HG03025 (cell line): ENCODE results near the gene TPK1.
"Not testable (repeated sequence)": the region's sequence is repeated elsewhere in the genome, so short reads cannot be mapped to it uniquely, and the experiment has no call there.

Experiments
- ATAC-seq: cut with Tn5 transposase; IDR thresholded peaks from one replicate; pipeline ENCODE4 v1.9.1; 2021; ENCODE audit warnings: mild to moderate bottlenecking, moderate library complexity; ENCODE audit not compliant: unreplicated experiment, low FRiP score

The TPK1 gene

GRCh38 chr7:144780071-144780608, 55.7 kb downstream of the TPK1 start:
- no peak for ATAC-seq

- ATAC-seq = not testable (repeated sequence)
Observed at GRCh38 chr7:144777889-144778288, 58.0 kb downstream of the TPK1 start.

DNA sequence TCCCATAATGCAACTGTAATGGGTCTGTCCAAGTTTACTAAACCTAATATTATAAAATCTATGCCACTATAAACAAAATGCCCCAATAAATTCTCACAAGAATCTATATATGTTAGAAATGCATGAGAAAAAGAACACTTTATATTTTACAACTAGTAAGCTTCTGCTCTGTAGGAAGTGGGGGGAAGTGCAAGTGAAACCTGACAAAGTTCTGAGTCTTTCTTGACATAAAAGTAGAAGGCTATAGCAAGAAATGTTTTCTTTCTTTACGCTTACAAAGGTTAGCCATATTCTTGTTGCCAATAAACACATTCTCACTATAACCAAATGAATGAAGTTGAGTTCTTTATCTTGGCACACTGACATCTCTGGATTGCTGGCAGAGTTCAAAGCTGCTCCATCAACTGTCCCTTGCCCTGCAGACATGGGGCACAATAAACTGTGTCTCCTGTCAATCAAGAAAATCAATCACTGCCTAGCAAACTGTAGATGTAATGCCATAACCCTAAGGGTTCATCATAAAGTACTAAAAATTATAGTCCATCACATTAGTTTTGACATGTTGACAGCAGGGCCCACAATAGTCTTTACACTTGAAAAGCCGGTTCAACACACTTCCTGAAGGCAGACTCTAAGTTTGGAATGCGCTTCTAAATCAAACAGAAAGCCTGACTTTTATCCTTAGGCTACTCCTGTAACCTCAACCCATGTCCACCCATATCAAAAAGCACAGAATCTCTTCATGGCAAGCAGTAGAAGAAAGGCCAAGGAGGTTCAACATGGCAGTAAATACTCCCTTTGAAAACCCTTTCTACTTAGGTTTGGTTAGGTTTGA, 58.6 kb downstream of the TPK1 start:
- no peak for ATAC-seq

DNA sequence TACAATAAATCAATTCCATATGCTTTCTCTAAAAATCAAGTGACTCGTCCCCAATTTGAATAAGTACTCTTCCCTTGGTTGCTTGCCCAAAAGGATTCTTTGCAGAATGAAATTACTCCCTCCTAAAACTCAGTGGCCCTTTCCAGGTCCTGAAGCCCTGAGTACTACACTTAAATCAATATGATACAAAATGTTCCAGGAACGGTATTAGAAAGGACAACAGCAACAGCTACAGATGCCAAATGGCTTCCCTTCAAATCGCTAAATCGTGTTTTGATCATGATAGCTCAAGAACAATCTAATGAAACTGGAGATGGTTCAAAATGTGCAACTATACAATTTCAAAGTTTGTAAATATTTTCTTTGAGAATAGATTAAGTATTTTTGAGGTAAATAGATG, 59.4 kb downstream of the TPK1 start:
- ATAC-seq = no peak

GRCh38 chr7:144775749-144776148, 60.1 kb downstream of the TPK1 start:
- ATAC-seq = no peak

DNA sequence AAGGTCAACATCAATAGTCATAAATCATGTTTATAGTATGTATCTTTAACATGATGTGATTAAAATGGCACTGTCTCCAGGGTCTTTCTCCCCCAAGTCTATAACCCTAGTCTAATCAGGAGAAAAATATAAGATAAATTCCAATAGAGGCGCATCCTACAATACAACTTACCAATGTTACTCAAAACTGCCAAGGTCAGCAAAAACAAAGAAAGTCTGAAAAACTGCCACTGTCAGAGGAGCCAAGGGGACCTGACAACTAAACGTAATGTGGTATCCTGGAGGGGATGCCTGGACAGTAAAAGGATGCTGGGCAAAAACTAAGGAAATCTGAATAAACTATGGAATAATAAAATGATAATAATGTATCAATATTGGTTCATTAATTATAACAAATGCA, 63.9 kb downstream of the TPK1 start:
- ATAC-seq = no peak

- no peak for ATAC-seq
Observed at GRCh38 chr7:144771174-144771573, 64.7 kb downstream of the TPK1 start.

DNA sequence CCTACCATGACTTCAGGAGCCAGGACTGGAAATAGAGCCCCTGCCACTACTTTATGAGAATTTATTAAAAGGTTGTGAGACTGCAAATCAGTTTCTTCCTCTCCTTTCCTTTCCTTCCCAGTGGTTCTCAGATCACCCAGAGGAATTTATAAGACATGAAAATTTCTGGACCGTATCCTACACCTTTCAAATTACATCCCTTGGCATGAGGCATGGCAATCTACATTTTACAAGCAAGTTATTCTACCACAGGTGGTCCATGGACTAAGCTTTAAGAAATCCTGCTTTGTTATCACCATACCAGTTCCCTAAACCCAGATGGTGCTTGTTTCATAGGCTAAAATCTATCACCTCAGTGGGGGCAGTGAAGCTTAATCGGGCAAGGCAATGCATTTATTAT, 66.5 kb downstream of the TPK1 start:
- ATAC-seq = no peak

- ATAC-seq = no peak
Observed at GRCh38 chr7:144768633-144769032, 67.2 kb downstream of the TPK1 start.

- no peak for ATAC-seq
Observed at GRCh38 chr7:144763291-144763690, 72.6 kb downstream of the TPK1 start.

GRCh38 chr7:144762853-144763252, 73.0 kb downstream of the TPK1 start:
- no peak for ATAC-seq

DNA sequence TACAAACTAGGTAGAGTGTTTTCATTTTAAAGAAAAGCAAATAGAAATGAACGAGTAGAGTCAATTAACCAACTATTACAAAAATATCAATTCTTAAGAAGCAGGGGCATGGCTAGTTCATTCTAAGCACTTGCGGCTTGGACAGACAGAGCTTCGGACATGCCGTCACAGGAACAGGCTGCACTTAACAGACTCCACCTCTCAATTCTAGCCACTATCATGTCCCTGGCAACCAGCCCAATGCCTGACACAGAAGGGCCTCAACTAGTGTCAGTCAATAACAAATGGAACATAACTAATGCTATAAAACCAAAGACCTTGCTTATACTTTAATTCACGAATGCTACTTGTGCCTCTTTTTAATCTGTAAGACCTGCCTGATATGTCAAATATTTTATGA, 74.4 kb downstream of the TPK1 start:
- ATAC-seq = no peak

GRCh38 chr7:144759653-144760052, 76.2 kb downstream of the TPK1 start:
- ATAC-seq = no peak

DNA sequence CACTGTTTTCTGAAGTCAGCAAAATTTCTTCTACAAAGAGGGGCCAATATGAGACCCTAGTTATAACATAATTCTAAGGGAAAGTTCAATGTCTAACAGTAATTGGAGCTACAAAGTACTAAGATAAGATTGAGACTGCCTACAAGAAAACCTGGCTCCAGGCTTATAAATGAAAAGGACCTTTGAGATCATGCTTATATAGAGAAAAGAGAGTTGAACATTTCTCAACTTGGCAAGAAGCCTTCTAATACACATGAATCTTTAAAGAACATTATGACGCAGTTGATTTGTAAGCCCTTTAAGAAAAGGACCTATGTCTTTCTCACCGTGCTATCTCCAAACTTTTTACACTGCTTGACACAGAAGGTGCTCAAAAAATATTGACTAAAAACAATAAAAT, 87.9 kb downstream of the TPK1 start:
- no peak for ATAC-seq

- peak; percentile 85 for ATAC-seq
Observed at GRCh38 chr7:144738708-144739314, 97.0 kb downstream of the TPK1 start.

GRCh38 chr7:144738146-144738545, 97.7 kb downstream of the TPK1 start:
- ATAC-seq = no peak

- ATAC-seq = no peak
Observed at GRCh38 chr7:144736880-144737493, 98.9 kb downstream of the TPK1 start.

DNA sequence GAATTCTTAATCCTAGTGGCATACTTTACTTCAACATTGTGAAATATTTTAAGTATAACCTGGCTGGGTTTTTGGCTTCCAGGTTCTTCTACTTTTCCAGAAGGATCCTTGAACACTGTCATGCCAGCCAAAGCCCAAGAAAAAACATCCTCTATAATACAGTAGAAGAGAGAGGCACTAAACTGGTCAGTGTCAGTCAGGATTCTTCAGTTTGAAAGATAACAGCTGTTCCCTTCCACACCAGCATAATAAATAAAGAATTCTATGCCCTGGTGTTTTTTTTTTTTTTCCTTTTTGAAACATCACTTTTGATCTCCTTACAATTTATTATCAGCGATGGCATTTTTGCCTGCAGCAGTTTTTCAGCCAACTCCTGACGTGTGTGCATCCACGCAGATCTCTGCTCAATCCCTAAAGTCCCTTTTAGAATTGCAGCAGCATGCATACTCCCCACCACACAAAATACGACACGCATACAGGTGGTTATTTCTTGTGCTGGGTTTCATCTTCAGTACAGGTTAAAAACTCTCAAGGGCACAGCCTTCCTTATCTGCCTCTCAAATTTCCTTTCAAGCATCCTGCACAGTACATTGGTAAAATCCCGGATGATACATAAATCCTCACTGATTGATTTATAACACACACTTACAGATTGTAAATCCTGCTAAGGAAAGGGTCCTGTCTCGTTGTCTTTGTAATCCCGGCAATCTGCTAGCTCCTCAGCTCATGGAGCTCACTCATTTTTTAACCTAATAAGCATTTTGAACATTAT, 100.2 kb downstream of the TPK1 start:
- ATAC-seq = no peak

- ATAC-seq = no peak
Observed at GRCh38 chr7:144731661-144732351, 104.0 kb downstream of the TPK1 start.

- no peak for ATAC-seq
Observed at GRCh38 chr7:144730224-144730623, 105.6 kb downstream of the TPK1 start.
